ENCODE data around the gene USP9X.
"Not testable (repeated sequence)": the region's sequence is repeated elsewhere in the genome, so short reads cannot be mapped to it uniquely, and the experiment has no call there.

Gene USP9X

GRCh38 chrX:41097326-41097725 lies 12.1 kb downstream of the USP9X start:
- no peak for TF ChIP-seq ZFX (IDR thresholded peaks at IDR 0.05)
- TF ChIP-seq, protein P1, sequence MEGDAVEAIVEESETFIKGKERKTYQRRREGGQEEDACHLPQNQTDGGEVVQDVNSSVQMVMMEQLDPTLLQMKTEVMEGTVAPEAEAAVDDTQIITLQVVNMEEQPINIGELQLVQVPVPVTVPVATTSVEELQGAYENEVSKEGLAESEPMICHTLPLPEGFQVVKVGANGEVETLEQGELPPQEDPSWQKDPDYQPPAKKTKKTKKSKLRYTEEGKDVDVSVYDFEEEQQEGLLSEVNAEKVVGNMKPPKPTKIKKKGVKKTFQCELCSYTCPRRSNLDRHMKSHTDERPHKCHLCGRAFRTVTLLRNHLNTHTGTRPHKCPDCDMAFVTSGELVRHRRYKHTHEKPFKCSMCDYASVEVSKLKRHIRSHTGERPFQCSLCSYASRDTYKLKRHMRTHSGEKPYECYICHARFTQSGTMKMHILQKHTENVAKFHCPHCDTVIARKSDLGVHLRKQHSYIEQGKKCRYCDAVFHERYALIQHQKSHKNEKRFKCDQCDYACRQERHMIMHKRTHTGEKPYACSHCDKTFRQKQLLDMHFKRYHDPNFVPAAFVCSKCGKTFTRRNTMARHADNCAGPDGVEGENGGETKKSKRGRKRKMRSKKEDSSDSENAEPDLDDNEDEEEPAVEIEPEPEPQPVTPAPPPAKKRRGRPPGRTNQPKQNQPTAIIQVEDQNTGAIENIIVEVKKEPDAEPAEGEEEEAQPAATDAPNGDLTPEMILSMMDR (conservative IDR thresholded peaks at IDR 0.05) = no peak
- no peak overlapping the region for H3K27ac ChIP-seq

DNA sequence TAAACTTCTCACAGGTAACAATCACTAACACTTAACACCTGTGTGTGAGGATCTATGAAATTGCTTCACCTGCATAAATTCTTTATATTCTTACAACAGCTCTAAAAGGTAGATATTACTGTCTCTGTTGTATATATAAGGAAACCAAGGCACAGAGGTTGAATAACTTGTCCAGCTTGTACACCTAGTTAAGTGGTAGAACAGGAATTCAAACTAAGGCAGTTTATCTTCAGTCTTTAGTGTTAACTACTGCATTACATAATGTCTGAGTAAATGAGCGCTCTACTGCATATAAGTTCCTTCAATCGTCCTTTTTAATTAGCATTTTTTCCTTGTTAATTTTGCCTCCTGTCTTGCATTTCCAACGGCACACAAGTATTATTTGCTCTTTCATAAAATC lies 15.0 kb downstream of the USP9X start:
- H3K27ac ChIP-seq = no peak overlapping the region
- no peak for TF ChIP-seq ZFX (IDR thresholded peaks at IDR 0.05)
- TF ChIP-seq, protein P1 (conservative IDR thresholded peaks at IDR 0.05) = no peak

GRCh38 chrX:41100819-41101218 lies 15.6 kb downstream of the USP9X start:
- no peak overlapping the region for H3K27ac ChIP-seq

GRCh38 chrX:41105005-41105404 lies 19.8 kb downstream of the USP9X start:
- no peak for TF ChIP-seq ZFX (IDR thresholded peaks at IDR 0.05)
- TF ChIP-seq, protein P1 (conservative IDR thresholded peaks at IDR 0.05) = no peak
- no peak overlapping the region for H3K27ac ChIP-seq

More at GRCh38 chrX:41100819-41101218, 15.6 kb downstream of the USP9X start:
- no peak for TF ChIP-seq ZFX (IDR thresholded peaks at IDR 0.05)
- TF ChIP-seq, protein P1 (conservative IDR thresholded peaks at IDR 0.05) = no peak

DNA sequence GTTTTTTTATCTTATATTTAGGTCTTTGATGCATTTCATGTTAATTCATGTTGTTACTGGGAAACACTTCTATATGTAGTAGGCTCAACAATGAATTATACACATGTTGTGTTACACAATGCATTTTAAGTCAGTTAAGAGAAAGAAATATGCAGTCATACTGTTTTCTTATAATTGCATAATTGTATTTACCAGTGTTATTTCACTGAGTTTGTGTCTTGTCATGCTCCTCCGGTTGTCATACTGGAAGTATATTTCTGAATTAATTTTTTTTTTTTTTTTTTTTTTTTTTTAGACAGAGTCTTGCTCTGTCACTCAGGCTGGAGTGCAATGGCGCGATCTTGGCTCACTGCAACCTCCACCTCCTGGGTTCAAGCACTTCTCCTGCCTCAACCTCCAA lies 21.0 kb downstream of the USP9X start:
- not testable (repeated sequence) for H3K27ac ChIP-seq

DNA sequence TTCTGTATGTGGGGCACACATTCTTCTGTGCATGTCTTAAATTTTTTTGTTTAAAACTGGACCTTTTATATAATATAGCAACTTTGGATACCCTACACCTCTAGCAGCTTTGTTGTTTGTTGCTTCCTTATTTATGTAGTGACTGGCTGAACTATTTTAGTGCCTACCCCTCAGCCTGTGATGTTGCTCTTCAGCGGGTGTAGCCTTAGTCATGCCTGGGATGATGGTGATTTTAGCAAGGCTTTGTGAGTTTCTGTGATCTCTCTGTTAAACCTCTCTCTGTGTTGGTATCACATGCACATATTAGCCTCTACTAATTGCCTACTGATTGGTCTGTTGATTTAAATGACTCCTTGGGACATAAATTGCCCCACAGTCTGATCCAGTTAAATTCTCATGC lies 22.8 kb downstream of the USP9X start:
- H3K27ac ChIP-seq = no peak overlapping the region
- TF ChIP-seq, protein P1 (conservative IDR thresholded peaks at IDR 0.05) = no peak
- no peak for TF ChIP-seq ZFX (IDR thresholded peaks at IDR 0.05)

GRCh38 chrX:41108463-41109205 lies 23.4 kb downstream of the USP9X start:
- no peak overlapping the region for H3K27ac ChIP-seq
- TF ChIP-seq, protein P1 (conservative IDR thresholded peaks at IDR 0.05) = no peak
- no peak for TF ChIP-seq ZFX (IDR thresholded peaks at IDR 0.05)
